HG02970 (cell line): ENCODE results near the gene PITPNM2.

Experiments used
- ATAC-seq: cut with Tn5 transposase; IDR thresholded peaks from one replicate; pipeline ENCODE4 v1.9.1; 2021; ENCODE audit warnings: mild to moderate bottlenecking, moderate library complexity, moderate number of reproducible peaks; ENCODE audit not compliant: unreplicated experiment, low FRiP score

Gene PITPNM2

DNA sequence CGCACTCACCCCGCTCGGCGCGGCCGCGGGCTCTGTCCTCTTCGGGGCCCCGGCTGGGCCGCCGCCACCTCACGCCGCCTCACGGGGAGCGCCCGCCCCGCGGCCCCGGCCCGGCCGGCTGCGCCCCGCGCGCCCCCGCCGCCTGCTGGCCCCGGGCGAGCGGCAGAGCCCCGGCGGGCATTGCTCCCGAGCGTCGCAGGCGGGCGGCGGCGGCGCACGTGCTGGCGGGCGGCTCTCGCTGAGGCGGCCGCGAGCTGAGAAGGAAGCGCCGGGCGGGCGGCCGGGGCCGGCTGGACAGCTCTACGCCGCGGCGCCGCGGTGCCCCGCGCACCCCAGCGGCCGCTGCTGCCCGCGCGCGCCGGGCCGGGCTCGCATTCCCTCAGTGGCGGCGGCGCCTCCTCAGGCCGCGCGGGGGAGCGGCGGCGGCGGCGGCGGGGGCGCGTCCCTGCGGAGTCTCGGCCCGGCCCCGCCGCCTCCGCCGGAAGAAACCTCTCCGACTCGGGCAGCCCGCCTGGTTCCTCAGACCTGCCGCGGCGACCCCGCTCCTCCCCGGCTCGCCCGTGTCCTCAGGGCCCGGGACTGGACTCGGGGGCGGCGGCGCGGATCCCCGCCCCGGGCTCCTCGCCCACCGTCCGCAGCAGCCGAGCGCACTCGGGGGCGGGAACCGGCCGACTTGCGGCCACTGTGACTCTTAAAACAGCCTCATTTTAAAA lies at the start of gene PITPNM2:
Gene PITPNM2 (minus strand): TSS at position 347 of the 713 bp plus-strand sequence. CDS start 116,500 bp downstream, outside the sequence.
- peak; percentile 46 for ATAC-seq

GRCh38 chr12:123200414-123200813 lies 49.5 kb upstream of the PITPNM2 start:
- no peak for ATAC-seq

DNA sequence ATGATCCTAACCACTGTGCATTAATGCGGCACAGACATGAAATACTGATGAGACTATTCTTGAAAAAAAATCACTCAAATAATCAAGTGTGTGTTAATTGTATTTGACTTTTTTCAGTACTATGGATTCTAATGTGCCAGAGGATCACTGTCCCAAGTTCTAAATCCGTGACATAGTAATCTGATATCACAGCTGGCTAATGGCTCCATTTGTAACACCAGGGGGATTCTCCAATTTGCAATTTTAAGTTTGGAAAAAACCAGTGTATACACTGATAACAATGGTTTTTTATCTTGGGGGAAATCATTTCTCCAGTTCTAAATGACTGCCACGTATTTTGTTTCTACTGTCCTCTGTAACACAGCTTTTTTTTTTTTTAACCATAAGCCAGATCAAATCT lies 49.0 kb upstream of the PITPNM2 start:
- ATAC-seq, result no peak

GRCh38 chr12:123187637-123188036 lies 36.7 kb upstream of the PITPNM2 start:
- no peak for ATAC-seq

DNA sequence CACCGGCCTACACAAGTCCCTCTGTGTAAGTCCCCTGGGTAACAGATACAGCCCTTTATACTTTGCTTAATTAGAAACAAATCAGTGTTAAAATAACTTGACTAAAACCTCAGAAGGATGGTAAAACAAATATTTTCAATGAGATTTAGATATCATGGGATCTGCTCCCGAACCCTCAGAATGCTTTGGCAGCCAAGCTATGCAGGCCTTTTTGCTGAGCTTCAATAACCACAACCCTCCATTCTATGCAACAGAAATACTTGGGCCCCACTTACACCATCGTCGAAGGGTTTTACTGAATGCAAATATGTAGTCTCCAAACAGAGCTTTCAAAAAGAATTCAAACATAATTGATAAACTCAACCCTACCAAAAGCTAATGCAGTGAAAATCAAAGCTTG lies 29.3 kb upstream of the PITPNM2 start:
- no peak for ATAC-seq

DNA sequence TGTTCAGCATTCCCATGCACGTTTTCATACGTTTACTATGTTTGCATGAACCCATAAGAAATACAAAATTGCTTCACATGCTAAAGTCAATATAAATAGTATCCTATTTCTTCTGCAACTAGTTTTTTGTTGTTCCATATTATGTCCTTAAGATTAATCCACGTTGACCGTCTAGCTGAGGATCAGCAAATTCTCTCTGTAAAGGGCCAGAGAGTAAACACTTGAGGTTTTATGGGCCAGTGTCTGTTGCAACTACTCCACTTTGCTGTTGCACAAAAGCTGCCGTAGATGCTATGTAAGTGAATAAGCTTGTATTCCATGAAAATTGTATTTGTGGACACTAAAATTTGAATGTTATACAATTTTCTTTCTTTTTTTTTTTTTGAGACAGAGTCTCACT lies 21.1 kb upstream of the PITPNM2 start:
- no peak for ATAC-seq

- no peak for ATAC-seq
These were observed 16.4 kb upstream of the PITPNM2 start for GRCh38 chr12:123167329-123167728.

DNA sequence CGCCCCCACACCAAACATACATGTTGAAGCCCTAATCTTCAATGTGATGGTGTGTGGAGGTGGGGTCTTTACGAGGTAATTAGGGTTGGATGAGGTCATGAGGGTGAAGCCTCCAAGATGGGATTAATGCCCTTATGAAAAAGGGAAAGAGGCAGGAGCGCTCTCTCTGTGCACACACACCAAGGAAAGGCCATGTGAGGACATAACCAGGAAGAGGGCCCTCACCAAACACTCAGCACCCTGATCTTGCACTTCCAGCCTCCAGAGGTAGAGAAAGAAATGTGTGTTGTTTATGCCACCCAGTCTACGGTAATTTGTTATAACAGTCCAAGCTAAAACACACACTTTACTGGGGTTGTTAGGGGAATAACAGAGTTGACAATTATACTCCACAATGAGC lies 14.6 kb upstream of the PITPNM2 start:
- no peak for ATAC-seq

DNA sequence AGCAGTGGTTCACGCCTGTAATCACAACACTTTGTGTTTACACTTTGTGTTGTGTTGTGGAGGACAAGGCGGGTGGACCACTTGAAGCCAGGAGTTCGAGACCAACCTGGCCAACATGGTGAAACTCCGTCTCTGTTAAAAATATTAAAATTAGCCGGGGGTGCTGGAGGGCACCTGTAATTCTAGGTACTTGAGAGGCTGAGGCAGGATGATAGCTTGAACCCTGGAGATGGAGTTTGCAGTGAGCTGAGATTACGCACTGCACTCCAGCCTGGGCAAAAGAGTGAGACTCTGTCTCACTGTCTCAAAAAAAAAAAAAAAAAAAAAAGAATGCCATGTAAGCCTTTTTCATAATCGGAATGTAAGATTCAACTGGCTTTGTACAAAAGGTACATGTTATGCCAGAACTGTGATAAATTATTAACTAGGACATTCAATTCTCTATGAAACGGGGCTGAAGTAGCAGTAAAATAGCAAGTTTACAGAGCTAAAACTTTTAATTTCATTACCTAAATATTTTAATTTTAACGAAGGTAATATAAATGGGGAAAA lies 13.9 kb upstream of the PITPNM2 start:
- no peak for ATAC-seq

GRCh38 chr12:123164222-123164621 lies 13.3 kb upstream of the PITPNM2 start:
- ATAC-seq, result no peak

DNA sequence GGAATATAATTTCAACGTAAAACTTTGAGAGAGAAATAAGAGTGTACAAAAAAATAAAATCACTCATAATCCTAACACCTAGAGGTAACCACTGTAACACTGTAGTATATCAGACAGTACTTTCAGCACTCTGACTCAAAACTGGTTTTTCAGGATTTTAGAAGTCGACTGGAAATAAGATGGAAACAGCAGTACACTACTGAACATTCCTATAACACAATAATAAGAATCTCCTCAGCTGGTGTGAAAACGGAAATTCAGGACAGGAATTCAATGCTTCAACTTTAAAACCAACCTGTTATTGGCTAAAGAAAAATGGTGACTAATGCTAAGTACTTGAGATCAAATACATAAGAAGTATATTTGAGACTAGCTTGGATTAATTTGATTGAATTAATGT lies 12.3 kb upstream of the PITPNM2 start:
- ATAC-seq, result no peak

GRCh38 chr12:123160801-123161487 lies 10.1 kb upstream of the PITPNM2 start:
- no peak for ATAC-seq

DNA sequence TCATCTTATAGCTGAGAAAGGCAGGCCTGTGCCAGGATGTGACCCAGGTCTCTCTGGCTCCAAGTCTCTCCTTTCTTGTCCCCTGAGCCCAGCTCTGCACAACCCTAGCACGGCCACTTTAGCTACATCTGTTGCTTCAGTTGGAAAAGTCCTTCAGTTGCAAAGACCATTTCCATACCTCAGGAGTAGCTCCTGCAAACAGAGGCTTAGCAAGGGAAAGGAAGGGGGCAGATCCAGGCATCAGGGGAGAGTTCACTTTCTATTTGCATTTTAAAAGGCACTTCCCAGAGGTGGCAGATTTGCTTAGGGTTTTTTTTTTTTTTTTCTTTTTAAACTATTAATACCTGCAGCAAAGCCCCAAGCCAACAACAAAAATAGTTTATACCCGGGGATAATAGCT lies 3.0 kb upstream of the PITPNM2 start:
- ATAC-seq, result no peak

DNA sequence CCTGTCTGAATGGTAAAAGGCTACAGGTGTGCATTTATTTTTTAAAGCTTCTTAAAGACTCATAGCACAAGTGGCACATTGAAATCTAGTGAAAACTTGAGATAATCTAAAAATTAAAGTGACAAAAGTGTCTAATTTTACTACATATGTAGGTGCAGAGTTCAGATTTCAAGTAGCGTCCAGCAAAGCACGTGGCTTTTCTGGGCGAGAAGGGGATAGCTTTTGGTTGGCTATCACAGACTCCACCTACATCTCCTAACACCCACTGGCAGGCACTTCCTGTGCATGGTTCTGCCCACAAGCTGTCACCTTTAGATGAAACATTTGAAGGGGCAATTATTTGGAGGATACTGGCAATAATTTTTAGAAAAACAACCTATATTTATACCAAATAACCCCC lies 1.9 kb upstream of the PITPNM2 start:
- no peak for ATAC-seq

GRCh38 chr12:123151457-123152454 lies 866 bp upstream of the PITPNM2 start:
- ATAC-seq, result no peak

GRCh38 chr12:123150275-123150743 lies 581 bp downstream of the PITPNM2 start:
- no peak for ATAC-seq

- no peak for ATAC-seq
These were observed 1.2 kb downstream of the PITPNM2 start for GRCh38 chr12:123149501-123150274.

DNA sequence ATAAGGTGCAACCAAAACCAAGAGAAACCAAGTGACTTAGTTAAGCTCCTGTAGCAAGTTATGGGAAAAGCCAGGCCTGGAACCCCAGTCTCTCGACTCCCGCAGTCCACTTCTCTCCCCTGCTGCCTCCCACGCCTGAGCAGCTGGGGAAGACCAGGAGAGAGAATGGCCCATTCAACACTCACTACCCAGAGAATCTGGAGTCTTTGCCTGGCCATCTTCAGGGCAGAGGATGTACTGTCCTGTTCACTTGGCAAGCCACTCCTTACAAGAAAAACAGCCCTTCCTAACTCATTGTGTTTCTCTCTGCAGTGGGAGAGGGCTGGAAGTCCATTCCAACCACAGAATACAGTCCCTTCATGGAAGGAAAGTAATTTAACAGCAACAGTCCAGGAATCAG lies 1.8 kb downstream of the PITPNM2 start:
- no peak for ATAC-seq

GRCh38 chr12:123148655-123149054 lies 2.2 kb downstream of the PITPNM2 start:
- ATAC-seq, result no peak

DNA sequence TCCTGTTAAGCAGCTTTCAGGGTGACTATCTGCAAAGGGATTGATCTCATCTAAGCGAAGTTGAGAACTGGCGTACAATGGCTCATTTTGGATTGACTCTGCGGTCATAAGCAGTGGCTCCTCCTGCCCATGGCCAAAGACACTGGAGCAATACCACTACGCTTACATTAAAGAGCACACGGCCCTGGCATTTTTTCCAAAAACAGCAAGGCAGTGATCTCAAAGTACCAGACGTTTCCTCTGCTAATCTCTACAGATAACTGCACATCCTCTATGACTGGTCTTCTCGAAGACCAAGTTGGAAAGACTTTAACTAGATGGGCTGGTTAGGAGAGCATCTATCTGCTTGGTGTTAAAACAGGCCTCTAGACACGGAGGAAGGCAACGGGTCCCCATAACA lies 2.7 kb downstream of the PITPNM2 start:
- no peak for ATAC-seq
